ENCODE data around the gene PRSS56.

PRSS56 gene

DNA sequence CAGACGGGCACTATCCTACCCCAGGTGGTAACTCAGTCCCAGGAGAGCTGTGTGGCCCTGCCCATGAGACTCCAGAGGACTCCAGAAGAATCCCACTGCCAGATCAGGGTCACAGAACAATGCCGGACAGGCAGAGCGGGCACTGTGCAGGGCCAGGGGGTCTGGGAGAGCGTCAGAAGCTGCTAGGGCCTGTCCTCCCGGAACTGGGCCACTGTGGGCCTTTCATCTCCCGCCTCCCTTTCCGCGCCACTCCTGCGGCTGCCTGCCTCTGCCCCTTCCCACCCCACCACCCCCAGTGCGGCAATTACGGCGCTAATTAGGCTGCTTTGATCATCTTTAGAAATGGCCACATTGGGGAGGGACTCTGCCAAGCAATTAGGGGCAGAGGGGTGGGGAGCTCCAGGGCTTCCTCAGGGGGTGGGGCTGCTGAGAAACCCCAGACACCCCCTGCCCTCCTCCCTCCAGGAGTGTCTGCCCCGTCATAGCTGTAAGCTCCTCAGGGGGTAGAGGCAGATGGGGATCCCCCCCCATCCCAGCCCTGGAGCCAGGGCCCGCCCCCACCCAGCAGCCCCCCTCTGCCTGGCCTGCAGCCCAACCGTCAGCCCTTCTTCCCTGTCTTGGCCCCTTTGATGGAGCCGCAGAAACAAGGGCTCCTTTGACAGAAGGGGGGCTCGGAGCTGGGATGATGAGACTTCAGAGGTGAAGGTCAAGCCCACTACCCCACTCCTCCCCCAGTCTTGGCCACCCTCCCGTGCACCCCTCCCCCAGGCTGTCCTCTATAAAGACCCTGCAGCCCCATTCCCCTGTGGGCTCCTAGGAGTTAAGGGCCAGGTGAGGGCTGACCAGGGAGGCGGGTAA, at the start of gene PRSS56:
Gene PRSS56, plus strand, starts transcription at position 808 of the 858 bp plus-strand sequence. CDS start 211 bp downstream, outside the sequence.
- no peak for DNase-seq

DNA sequence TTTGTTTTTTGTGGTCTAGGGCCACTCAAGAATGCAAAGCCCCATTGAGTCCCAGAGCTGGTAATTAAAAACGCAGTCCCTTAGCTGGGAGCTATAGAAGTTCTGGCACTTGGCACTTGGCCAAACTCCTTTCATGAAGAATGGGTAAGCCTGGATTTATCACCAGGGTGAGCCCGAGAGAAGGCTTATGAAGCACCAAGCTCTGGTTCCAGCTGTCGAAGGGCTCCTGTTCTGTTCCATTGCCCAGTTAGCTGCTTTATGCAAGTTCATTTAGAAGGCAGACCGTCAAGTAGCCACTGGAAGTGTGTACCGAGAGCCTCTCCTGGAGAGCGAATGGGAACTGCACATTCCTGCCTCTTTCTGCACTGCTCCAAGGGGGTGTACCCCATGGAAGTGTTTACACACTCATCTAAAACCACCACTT, 46.7 kb upstream of the PRSS56 start:
- DNase-seq = no peak

DNA sequence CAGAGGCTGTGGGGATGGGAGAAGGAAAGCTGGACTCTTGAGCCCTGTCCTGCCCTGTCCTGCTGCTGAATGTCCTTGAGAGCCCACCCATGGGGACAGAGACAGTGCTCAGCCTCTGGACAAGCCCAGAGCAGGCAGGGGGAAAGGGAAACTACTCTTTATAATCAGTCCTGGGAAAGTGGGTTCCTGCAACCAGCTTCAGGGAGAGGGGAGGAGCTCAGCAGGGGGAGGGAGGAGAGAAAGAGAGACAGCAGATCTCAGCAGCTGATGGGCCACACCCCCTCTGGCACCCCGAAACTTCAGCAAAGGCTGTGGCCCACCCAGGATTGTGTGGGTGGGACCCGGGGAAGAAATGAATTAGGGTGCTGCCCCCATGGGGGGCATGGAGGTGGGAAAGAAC, 44.1 kb upstream of the PRSS56 start:
- no peak for DNase-seq

DNA sequence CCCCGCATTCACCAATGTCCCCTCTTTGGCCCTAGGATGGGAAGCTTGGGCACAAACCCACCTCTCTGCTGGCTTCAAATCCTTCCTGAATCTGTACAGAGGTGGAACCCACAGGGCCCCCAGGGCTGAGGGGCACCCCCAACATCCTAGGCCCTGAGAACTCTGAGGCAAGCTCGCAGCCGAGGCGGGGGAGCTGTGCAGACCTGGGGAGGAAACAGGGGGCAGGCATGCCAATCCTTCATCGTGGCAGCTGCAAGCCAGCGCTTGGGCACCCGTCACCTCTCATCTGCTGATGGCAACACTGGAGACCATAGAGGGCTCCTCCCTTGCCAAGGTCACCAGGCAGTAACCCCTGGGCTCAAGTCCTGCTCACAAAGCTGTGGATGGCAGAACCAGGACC, 43.4 kb upstream of the PRSS56 start:
- no peak for DNase-seq

DNA sequence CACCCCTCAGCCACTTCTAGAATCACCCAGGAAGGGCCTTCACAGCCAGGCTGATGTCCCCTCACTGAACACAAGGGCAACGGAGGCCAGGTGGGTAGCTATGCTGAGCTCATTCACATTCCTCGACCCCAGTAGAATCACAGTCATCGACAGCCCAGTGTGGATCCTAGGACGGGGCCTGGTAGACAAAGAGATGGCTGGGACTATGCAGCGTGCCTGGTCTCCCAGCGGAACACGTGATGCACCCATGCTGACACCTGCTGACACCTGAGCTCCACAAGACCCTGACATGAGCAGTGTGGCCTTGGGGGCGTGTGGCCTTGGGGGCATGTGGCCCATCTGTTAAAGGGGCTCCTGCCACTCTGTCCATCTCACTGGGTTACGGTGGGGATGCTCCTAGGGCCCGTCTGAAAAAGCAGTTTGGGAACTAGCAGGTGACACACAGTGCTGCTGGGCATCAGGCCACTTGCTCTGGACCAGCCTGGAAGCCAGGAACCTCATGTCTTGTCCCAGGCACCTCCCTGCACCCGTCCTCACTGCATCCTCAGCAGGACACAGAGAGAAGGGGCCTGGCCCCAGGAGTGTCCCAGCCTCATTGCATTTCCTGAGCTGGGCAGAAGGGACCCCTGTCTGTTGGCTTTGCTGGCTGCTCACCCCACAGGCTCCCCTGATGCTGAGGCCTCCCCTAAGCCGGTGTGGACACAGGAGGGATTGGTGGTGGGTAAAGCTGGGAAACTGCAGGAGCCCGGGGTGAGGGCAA, 42.3 kb upstream of the PRSS56 start:
- DNase-seq = no peak

DNA sequence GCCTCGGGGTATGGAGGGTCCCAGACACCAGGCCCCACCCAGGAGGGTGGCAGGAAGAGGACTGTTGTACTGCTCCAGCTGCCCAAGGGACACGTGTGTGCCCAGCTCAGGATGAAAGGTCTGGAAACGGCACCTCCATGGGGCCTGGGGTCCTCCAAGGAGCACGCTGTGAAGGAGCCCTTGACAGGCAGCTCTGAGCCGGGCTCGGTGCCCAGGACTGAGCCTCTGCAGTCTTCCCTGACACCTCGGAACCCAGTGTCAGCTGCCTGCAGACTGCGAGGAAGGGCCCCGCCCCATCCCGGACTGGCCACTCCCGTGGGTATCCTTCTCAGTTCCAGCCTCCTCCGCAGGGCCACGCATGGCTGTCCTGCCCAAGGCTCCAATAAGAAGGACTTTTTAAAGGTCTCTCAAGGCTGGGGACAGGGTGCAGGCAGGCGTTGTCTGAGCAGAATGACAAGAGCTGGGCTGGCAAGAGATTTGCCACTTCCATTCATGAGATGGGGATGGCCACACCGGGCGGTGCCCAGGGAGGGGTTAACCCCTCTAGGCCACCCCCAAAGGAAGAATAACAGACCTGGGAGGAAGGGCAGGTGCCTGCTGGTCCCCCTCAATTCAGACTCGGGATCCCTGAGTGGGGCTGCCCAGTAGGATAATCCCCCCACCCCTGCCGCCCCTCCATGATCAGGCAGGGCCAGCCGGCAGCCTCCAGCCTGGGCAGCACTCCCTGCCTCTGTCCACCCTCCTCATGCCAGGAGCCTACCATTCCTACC, 41.4 kb upstream of the PRSS56 start:
- no peak for DNase-seq

DNA sequence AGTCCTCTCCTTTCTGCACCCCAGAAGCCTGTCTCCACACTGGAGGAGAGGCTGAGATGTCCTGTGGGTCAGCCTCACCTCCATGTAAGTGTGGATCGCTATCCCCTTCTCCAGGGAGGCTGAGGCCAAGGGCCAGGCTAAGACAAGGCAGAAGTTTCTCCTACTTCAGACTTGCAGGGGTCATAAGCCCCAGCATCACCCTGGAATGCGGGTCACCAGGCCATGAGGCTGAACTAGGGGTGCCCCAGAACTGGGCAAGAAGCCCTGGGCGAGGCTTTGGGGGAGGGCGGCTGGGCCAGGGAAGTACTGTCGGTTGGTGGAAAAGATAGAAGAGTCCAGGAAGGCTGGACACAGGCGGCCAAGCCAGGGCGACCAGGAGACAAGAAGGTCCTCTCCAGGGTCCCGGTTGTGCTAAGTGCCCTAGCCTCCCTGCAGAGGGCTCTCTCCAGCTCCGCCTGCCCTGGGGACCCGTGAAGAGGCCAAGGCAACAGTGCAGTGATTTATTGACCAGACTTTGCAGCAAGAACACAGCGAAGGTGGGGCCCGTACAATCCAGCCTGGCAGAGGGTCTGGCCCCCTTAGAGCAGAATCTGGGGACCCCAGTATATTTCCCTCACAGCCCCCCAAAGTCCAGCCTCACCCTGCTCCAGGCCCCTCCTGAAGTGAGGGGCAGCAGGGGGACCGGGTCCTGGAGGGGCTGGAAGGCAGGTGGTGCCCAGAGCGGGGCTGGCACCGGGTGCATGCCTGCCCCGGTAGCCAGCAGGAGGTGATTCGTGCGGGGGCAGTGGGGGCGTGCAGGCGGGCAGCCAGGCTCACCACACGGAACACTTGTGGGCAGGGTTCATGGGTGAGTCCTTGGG, 40.6 kb upstream of the PRSS56 start:
- DNase-seq = no peak

DNA sequence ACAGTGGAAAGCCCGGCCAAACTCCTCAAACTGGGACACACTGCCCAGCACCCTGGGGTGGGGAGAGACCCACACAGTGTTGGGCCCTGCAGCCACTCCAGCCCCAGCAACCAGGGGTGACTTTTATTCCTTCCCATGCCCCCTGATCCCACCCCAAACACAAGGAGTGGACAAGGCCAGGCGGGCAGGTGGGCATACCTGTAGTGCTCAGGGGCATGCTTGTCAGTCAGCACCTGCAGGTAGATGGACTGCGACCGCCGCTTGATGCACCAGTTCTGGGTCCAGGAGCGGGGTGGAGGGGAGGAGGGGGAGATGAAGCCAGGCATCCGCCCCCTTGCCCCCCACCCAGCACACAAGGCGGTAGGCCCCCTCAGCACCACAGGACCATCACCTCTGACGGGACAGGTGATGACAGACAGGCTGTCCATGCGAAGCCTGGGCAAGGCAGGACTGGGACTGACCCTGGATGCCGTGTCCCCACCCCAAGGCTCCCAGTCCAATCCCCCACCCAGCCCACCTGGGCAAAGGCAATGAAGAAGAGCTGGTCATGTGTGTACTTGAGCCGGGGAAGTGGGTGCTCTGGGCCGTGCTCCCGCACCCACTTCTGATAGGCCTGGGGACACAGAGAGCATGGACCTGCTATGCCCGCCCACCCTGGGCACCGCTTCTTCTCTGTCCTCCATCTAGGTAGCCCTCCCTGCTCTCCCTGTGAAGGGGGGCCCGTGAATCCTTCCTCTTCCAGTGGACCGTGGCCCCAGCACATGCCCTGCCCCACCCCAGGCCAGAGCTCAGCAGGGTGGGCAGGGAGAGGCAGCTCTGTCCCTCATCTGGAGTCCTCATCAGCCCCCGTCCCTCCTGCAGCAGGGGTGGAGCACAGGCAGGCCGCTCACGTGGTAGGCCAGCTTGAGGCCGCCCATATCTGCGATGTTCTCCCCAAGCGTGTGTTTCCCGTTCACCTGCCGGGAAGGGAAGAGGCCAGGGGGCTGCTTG, 39.7 kb upstream of the PRSS56 start:
- no peak for DNase-seq

DNA sequence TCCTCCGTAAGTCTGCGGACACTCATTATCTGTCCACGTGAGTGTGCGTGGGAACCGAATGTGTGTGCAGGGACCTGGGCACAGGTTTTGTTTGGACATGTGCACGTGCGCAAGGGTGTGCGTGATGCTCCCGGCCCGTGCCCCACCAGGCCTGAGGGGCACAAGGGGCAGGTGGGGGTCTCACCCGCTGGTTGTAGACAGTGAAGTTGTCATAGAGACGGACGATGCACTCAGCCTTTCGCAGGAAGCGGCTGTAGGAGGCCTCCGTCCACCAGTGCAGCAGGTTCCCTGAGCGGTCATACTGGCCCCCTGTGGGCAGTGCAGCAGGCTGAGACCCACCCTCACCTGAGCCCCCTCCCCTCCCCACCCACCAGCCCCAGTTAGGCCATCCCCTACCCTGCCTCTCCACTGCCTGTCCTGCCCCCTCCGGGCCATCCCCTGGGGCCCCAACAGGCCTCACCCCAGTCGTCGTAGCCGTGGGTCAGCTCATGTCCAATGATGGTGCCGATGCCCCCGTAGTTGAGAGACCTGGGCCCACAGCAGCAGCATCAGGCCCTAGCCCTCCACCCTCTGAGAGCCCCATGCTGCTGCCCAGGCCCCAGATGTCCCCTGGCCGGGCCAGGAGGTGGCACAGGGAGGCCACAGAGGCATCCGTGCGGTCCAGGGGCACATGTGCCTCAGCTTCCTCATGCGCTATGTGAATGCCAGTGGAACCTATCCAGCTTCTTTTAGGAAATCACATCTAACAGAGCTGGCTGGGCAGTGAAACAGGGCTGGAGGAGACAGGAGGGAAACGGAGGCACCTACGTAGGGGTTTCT, 38.7 kb upstream of the PRSS56 start:
- no peak for DNase-seq

DNA sequence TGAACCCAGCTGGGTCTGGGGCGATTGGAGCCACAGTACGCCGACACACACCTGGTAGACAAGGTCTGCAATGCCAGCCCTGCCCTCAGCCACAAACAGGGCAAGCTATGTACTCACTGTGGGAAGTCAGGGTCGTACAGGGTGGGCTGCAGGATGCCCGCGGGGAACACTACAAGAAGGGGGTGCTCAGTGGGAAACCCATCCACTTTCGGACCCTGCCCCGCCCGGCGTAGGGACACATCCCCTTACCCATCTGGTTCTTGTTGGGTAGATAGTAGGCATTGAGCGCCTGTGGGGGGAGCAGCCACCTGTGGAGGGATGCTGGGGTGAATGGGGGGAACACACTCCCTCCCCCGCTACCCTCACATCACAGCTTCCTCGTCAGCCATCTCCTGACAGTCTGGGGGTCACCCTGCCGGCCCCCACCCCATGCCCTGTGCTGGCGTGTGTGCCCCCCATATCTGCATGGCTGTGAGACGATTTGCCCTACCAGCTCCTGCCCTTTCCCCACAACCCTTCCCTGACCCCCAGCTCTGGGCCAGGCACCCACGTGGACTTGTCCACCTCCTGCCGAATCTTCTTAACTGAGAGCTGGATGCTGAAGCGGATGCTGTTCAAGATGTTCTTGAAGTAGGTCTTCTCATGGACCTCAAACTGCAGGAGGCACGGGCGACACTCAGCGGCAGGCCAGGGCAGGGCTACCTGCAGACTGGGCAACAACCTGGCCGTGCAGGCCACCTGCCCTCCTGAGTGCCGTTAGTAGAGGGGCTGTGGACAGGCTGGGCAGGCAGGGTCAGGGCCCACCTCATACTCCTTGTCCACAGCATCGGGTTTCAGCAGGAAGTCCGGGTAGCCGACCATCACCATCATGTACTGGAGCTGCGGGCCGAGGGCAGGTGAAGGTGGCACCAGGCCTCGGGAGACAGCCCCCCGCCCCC, 37.6 kb upstream of the PRSS56 start:
- DNase-seq = no peak

DNA sequence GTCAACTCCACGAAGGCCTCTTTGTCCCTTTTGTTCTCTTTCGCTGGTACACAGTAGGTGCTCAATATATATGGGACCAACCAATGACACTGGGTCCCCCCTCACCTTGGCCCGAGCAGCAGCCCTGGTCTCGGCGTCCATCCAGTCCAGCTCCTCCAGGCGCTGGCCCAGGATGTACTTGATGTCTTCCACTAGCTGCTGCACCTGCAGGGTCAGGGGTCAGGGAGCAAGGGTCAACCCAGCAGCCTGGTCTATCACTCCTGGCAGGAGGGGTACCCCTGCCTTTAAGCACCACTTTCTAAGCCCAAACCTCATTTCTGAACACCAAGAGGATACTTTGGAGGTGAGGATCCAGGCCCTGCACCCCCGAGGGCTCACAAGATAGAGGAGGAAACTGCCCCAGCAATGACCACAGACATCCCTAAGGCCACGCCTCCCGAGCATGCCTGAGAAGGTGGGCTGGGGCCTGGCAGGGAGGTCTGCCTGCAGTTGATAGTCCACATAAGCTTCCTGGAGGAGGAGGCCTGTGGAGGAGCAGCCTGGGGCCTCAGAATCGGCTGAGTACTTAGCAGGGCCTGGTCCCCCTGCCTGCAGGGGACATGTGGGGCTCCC, 36.8 kb upstream of the PRSS56 start:
- no peak for DNase-seq

DNA sequence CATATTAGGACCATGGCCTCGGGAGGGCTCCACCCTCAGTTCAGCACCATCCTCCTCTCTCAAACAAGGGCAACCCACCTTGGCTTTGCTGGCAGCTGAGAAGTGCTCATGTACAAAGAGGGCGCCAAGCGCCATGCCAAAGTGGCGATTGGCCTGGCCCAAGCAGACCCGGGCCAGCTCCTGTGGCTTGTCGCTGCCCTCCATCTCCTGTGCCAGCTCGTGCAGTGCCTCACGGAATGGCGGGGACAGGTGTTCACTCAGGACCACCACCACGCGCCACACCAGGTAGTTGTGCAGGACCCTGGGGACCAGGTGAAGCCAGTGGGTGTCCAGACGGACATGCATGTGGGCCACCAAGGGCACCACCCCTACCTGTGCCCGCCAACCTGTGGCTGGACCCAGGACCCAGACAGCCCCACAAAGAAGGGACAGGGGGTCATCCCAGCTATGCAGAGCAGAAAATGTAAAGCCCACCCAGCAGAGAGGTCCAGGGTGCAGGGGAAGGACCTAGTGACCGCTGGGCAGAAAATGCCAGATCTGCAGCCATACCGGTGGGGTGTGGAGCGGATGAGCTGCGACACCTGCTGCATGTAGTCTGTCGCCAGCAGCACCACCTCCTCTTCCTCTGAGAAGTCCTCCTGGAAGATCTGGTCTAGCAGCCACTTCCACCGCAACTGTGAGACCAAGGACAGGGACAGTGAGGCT, 36.1 kb upstream of the PRSS56 start:
- no peak for DNase-seq

DNA sequence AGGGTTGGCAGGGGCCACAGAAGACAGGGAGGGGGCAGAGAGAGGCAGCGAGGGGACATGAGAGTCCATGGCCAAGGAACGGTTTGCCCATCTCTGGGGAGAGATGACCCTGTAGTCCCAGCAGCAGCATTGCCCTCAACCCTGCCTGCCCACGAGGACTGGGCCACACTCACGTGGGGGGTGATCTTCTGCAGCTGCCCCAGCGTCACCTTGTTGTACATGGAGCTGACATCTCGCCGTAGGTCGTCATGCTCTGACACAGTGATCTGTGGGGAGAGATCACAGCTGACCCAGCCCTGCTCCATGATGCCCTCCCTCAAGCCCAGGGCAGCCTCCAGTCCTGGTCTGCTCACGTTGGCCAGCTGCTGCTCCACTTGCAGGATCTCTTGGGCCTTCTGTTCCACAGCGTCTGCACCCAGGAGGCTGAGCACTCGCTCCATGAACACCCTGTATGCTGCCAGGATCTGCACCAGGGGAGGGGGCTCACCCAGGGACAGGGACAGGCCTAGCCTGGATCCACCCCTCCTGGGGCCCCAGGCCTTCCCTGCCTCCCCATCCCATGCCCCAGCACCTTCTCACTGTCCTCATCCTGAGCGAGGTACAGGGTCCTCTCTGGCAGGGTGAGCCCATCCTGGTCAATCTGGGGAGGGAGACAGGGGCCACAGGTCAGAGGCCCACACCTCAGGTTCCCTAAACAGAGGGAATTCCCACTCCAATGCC, 35.4 kb upstream of the PRSS56 start:
- no peak for DNase-seq

DNA sequence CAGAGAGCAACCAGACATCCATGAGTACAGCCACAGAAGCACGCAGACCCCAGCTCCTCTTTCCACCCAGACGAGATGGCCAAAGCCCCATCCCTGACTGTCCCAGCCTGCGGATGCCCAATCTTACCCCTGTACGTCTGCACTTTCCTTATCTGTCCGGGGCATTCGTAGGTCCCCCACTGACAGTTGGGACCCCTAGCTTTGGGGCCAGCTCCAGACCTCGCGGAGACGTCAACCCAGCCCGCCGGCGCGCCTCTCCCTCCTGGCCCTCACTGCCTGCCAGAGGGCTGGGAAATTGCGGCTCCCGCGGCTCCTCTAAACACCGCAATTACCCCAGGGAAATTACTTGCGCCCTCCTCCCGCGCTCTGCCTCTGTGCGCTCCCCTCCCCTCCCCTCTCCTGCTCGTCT, 34.8 kb upstream of the PRSS56 start:
- DNase-seq = no peak

DNA sequence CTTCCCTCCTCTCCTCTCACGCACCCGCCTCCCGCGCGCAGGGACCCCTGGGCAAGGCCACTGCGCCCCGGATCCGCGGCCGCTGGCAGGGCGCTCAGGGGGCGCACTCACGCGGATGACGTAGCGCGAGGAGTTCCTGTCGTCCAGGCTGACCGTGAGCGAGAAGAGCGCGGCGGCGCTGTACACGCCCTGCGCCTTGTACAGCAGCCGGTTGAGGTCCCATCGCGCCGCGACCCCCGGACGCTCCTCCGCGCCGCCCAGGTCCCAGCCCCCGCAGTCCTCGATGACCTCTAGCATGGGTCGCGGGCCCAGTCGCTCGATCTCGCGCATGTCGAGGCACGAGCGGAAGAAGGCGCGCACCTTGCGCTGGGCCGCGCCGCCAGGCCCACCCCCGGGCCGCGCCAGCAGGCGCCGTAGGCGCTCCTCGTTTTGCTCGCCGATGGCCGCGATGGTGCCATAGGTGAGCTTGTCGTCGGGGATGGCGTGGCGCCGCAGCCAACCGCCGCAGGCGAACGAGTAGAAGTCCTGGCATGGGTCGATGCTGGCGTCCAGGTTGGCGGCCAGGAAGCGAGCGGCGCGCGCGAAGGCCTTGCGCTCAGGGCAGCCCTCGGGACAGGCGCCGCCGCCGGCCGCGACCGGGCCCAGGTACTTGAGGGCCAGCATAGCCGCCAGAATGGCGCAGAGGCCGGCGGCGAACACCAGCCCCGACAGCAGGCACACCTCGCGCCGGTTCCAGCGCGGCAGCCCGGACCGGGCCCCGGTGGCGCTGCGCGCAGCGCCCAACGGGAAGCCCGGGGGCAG, 34.2 kb upstream of the PRSS56 start:
- DNase-seq = no peak
